Breast epithelium (tissue), 4 donors: ENCODE data around the gene SCPEP1. TPM values are rescaled to one million over a fixed set of nuclear protein-coding genes. Genes with fewer than 3 reads are reported as not detected.

Source experiments
- DNase-seq, 2 donors: peaks; one replicate each; pipeline ENCODE4 v3.0.0-alpha.2; 2019; ENCODE audit warnings: low spot score in 2 of 2
- H3K27ac ChIP-seq, 2 donors: fragments of 200-600 bp; sonication (generic) in 1 of 2; one replicate each; pipeline ENCODE4 v1.5.1; 2016 to 2019; ENCODE audit warnings: mild to moderate bottlenecking in 1 of 2
- H3K27me3 ChIP-seq, 2 donors: fragments of 200-600 bp; sonication (generic) in 1 of 2; one replicate each; pipeline versions ENCODE4 v1.5.1 to v1.6.0; 2017 to 2019; ENCODE audit warnings: control low read depth in 1 of 2, mild to moderate bottlenecking in 1 of 2
- H3K36me3 ChIP-seq: fragments of 200-600 bp; one replicate; pipeline ENCODE4 v1.5.1; 2019
- H3K4me1 ChIP-seq, 2 donors: fragments of 200-600 bp; sonication (generic); one replicate each; pipeline ENCODE4 v1.5.1; 2016 to 2019; ENCODE audit warnings: control low read depth in 1 of 2
- H3K4me3 ChIP-seq, 3 donors: fragments of 200-600 bp; sonication (generic); 1 replicate in 2 of 3; 2 replicates in 1 of 3; pipeline ENCODE4 v1.5.1; 2016 to 2019; ENCODE audit warnings: mild to moderate bottlenecking in 3 of 3, moderate library complexity in 2 of 3
- H3K9me3 ChIP-seq, 2 donors: fragments of 200-600 bp; sonication (generic) in 1 of 2; one replicate each; pipeline ENCODE4 v1.5.1; 2016 to 2019; ENCODE audit warnings: control low read depth in 1 of 2
- CTCF ChIP-seq, 3 donors: fragments of 450-650 bp; IDR thresholded peaks; one replicate each; pipeline ENCODE4 v1.5.1; 2016 to 2017; ENCODE audit warnings: antibody characterized with exemption in 3 of 3, mild to moderate bottlenecking in 3 of 3, moderate library complexity in 3 of 3
- POLR2A ChIP-seq: fragments of 450-650 bp; IDR thresholded peaks from one replicate; pipeline ENCODE4 v1.6.1; 2016; ENCODE audit warnings: antibody characterized with exemption, mild to moderate bottlenecking, moderate library complexity
- POLR2AphosphoS5 ChIP-seq, 3 donors: sonication (generic); formaldehyde crosslinking; IDR thresholded peaks; one replicate each; pipeline ENCODE4 v1.6.1; 2017; ENCODE audit warnings: antibody characterized with exemption in 3 of 3
- intact Hi-C: fragments of 100-400 bp; cut with DNase I; formaldehyde crosslinking; loops from one replicate; pipeline ENCODE4 v1.15.1; 2023; ENCODE audit warnings: low total_unique reads
- total RNA-seq, 3 donors: library from RNA; depleted of rRNA; stranded (reverse); fragments of >200 nt; gene quantifications; one replicate each; pipeline ENCODE4 v1.1.0, GENCODE V29; 2016

The SCPEP1 gene
- total RNA-seq, 3 donors from 2014 or later, result 55.4 to 264 (median 146) TPM

- Histone ChIP-seq H3K4me1 (no peaks in the 10 kb centered on the region), H3K27ac (no peak overlapping the region), H3K4me3 (no peak overlapping the region), H3K9me3 (no peaks in the 10 kb centered on the region), H3K27me3 (no peaks in the 10 kb centered on the region), H3K36me3 (no peaks in the 10 kb centered on the region)
- no peak for DNase-seq
- TF ChIP-seq POLR2AphosphoS5 (IDR thresholded peaks at IDR 0.05), result no peak
- no peak for TF ChIP-seq POLR2A
- TF ChIP-seq CTCF (IDR thresholded peaks at IDR 0.05), result no peak
- intact Hi-C loops, result no loop called here
Measured at GRCh38 chr17:56966338-56966737, 11.6 kb upstream of the SCPEP1 start.

DNA sequence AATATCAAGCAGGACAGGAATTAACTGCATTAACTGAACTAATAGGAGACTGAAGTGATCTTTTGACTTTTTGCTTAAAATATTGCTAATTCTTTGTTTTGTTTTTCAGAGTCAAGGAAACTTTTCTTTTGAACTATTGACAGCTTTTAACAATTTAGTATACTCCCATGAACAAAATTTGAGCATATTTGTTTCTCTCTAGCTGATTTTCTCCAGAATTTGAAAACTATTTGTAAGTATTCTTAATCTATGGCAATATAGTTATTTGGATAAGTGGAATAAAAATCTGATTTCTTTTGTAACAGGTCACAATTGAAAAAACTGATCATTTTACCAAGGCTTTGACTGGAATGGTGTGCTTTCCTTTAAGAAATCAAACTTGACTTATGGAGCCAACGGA lies 7.0 kb upstream of the SCPEP1 start:
- no peaks in the 10 kb centered on the region for H3K36me3 ChIP-seq
- no peak for TF ChIP-seq POLR2AphosphoS5 (IDR thresholded peaks at IDR 0.05)
- no peak for TF ChIP-seq CTCF (IDR thresholded peaks at IDR 0.05)
- no peak for TF ChIP-seq POLR2A
- no peak overlapping the region for H3K4me3 ChIP-seq
- no peak for DNase-seq
- H3K27ac ChIP-seq, result no peak overlapping the region
- H3K4me1 ChIP-seq, result no peaks in the 10 kb centered on the region
- no peaks in the 10 kb centered on the region for H3K27me3 ChIP-seq
- H3K9me3 ChIP-seq, result no peaks in the 10 kb centered on the region
- intact Hi-C loops, result no loop called here

GRCh38 chr17:56972111-56972730 lies 5.7 kb upstream of the SCPEP1 start:
- intact Hi-C loops, result no loop called here
- H3K27ac ChIP-seq, result no peak overlapping the region

GRCh38 chr17:56973520-56973919 lies 4.4 kb upstream of the SCPEP1 start:
- no peak for TF ChIP-seq CTCF (IDR thresholded peaks at IDR 0.05)
- TF ChIP-seq POLR2A, result no peak
- no peak for TF ChIP-seq POLR2AphosphoS5 (IDR thresholded peaks at IDR 0.05)
- H3K27me3 ChIP-seq, result no peaks in the 10 kb centered on the region
- intact Hi-C loops, result no loop called here
- no peaks in the 10 kb centered on the region for H3K9me3 ChIP-seq
- no peak overlapping the region for H3K4me3 ChIP-seq
- DNase-seq, result no peak
- no peaks in the 10 kb centered on the region for H3K36me3 ChIP-seq
- H3K27ac ChIP-seq, result peak overlapping the region in 1 of 2 donors; percentile 17
- no peaks in the 10 kb centered on the region for H3K4me1 ChIP-seq

More at GRCh38 chr17:56972111-56972730, 5.7 kb upstream of the SCPEP1 start:
- no peak for DNase-seq
- H3K9me3 ChIP-seq, result no peaks in the 10 kb centered on the region
- H3K4me1 ChIP-seq, result no peaks in the 10 kb centered on the region
- no peaks in the 10 kb centered on the region for H3K36me3 ChIP-seq
- H3K4me3 ChIP-seq, result no peak overlapping the region
- no peaks in the 10 kb centered on the region for H3K27me3 ChIP-seq
- no peak for TF ChIP-seq POLR2AphosphoS5 (IDR thresholded peaks at IDR 0.05)
- no peak for TF ChIP-seq POLR2A
- TF ChIP-seq CTCF (IDR thresholded peaks at IDR 0.05), result no peak

GRCh38 chr17:56974055-56974454 lies 3.9 kb upstream of the SCPEP1 start:
- DNase-seq, result no peak
- Histone ChIP-seq H3K4me3 (no peak overlapping the region), H3K36me3 (no peaks in the 10 kb centered on the region), H3K27ac (peak overlapping the region in 1 of 2 donors; percentile 17), H3K9me3 (no peaks in the 10 kb centered on the region), H3K4me1 (no peaks in the 10 kb centered on the region), H3K27me3 (no peaks in the 10 kb centered on the region)
- intact Hi-C loops, result no loop called here
- no peak for TF ChIP-seq CTCF (IDR thresholded peaks at IDR 0.05)
- no peak for TF ChIP-seq POLR2AphosphoS5 (IDR thresholded peaks at IDR 0.05)
- TF ChIP-seq POLR2A, result no peak
